ENCODE data around the gene NOP14. TPM values are rescaled to one million over a fixed set of nuclear protein-coding genes. Genes with fewer than 3 reads are reported as not detected.

NOP14 gene
- total RNA-seq, 2 experiments from 2014 or later, result 21.8 TPM

DNA sequence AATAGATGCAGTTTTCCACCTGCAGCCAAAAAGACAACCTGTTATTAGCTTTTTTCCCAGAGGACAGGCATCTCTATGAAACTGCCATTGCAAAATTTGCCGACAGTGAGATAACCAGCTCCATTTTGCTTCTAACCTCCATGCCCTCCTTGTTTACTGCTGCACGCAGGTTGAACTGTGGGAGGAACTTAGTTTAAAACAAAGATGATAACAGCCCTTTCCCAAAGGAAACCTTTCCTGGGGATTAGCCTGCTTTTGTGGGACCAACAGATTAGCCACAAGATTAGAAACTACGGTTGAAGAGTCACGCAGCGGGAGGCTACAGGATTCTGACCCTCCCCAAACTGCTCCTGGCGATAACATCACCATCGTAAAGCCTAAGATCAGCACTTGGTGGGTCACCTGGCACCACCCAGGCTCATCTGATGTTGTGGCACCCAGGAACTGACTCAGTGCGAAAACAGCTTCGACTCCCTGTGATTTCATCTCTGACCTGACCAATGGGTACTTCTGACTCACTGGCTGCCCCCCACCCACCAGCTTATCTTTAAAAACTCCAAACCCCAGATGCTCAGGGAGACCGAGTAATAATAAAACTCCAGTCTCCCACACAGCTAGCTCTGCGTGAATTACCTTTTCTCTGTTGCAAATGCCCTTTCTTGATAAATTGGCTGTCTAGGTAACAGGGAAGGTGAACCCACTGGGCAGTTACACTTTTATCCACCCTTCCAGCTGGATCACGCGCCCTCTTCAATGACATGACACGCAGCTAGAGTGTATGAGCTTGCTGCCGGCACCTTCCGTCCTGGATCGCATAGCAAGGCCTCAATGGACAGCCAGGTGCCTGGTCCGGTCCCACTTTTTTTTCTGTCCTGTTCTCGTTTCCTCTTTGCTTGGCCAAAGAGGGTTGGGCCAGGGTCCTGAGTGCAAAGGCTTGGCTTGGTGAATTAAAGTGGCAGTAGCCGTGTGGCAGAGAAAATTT, 27.2 kb downstream of the NOP14 start:
- TF ChIP-seq, protein P1, sequence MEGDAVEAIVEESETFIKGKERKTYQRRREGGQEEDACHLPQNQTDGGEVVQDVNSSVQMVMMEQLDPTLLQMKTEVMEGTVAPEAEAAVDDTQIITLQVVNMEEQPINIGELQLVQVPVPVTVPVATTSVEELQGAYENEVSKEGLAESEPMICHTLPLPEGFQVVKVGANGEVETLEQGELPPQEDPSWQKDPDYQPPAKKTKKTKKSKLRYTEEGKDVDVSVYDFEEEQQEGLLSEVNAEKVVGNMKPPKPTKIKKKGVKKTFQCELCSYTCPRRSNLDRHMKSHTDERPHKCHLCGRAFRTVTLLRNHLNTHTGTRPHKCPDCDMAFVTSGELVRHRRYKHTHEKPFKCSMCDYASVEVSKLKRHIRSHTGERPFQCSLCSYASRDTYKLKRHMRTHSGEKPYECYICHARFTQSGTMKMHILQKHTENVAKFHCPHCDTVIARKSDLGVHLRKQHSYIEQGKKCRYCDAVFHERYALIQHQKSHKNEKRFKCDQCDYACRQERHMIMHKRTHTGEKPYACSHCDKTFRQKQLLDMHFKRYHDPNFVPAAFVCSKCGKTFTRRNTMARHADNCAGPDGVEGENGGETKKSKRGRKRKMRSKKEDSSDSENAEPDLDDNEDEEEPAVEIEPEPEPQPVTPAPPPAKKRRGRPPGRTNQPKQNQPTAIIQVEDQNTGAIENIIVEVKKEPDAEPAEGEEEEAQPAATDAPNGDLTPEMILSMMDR (IDR thresholded peaks at IDR 0.05), result no peak
- ChIA-PET CTCF (interaction anchor here (0.9 to 1.5 kb wide), 6 partner anchors 13 to 28 kb away, joined by 4 to 7 read pairs (median 5); partner anchors contain the start of genes GRK4 and NOP14), POLR2A (interaction anchor here (0.6 to 4.1 kb wide), 14 partner anchors 8 to 1684 kb away, joined by 3 to 51 read pairs (median 4); partner anchors contain the start of genes GRK4, NOP14 and TNIP2)
- Histone ChIP-seq H3K27me3 (ENCODE audit: control insufficient read depth in 1 of 2, insufficient read depth in 2 of 2, low read length in 2 of 2) (no peaks in the 10 kb centered on the region), H3K27ac (ENCODE audit: low read depth in 1 of 2, low read length in 2 of 2) (peak overlapping the region; percentile 82 to 87), H3K4me3 (ENCODE audit: low read length) (peak overlapping the region; percentile 92), H3K36me3 (ENCODE audit: insufficient read depth, low read length) (peaks cover 45% of the 10 kb centered on the region), H3K4me1 (ENCODE audit: insufficient read depth, low read length) (peaks cover 72% of the 10 kb centered on the region), H3K9me3 (ENCODE audit: control insufficient read depth in 1 of 2, insufficient read depth in 1 of 2, low read length in 2 of 2) (no peaks in the 10 kb centered on the region)
- Mint-ChIP-seq H3K27me3 (no peaks in the 10 kb centered on the region), H3K9me3 (no peaks in the 10 kb centered on the region), H3K36me3 (ENCODE audit: low read depth) (peaks cover 65% of the 10 kb centered on the region), H3K4me1 (ENCODE audit: low read depth) (peaks cover 41% of the 10 kb centered on the region), H3K27ac (peak overlapping the region; percentile 94), H3K4me3 (peak overlapping the region; percentile 93)
- ATAC-seq (ENCODE audit: poor library complexity) (peak; percentile 20), DNase-seq (peak in 9 of 14 experiments; percentile 31 to 78 (median 54))
- intact Hi-C loops (cut with DNase I, micrococcal nuclease), result loop anchor here (2.0 to 10.0 kb wide), 5 partner anchors 27 to 671 kb away; partner anchors contain the start of genes FAM193A (in 1 of the 2), GRK4 (in 1 of the 2), MXD4 (in 1 of the 2) and NOP14 (in 1 of the 2)

DNA sequence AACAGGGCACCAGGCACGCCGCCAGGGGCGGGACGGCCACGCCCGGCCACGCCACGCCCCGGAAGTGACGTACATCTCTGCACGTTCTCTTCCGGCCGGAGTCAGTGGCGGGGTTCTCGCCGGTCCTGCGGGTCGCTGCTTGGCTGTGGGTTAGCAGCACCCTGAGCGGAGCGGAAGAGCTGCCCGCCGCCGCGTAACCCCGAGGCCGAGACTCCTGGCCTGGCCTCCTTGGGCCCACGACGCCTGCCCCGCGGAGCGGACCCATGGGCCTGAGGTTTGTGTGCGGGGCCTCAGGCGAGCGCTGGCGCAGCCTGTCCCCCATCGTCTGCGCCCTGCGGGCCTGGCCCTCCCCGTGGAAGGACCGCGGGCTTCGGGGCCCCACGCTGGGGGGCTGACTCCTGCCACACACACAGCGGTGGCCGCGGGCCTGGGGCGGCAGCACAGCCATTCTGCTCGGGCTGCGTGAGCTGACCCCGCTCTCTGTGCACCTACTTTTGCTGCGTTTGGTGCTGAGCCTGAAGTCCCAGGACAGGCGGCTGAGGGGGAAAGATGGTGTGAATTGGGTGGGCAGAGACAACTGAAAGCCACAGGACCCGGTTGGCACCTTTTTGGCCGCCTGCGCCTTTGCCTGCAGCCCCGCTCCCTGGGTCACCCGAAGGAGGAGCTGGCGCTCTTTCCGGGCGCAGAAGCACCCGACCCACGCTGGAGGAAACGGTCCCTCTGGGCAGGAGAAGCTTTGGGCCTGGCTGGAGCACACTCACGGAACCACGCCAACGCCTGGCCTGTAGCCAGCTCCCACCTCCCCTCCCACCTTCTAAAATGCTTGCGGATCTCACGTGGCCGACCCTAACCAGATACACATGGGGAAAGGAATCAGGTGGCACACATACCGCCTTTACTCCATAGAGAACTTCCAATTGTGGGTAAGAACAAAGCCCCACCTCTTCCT, 28.1 kb downstream of the NOP14 start:
- Mint-ChIP-seq H3K9me3 (no peaks in the 10 kb centered on the region), H3K27ac (peak overlapping the region; percentile 94), H3K27me3 (no peaks in the 10 kb centered on the region), H3K4me1 (ENCODE audit: low read depth) (peaks cover 45% of the 10 kb centered on the region), H3K4me3 (peak overlapping the region; percentile 93), H3K36me3 (ENCODE audit: low read depth) (peaks cover 57% of the 10 kb centered on the region)
- H3K4me3 ChIP-seq (ENCODE audit: low read length), result peak overlapping the region; percentile 92
- POLR2A ChIA-PET, result interaction anchor here (0.6 to 4.1 kb wide), 14 partner anchors 9 to 399 kb away, joined by 3 to 51 read pairs (median 4); partner anchors contain the start of genes GRK4, NOP14 and TNIP2
- H3K27me3 ChIP-seq (ENCODE audit: control insufficient read depth in 1 of 2, insufficient read depth in 2 of 2, low read length in 2 of 2), result no peaks in the 10 kb centered on the region
- intact Hi-C loops (cut with DNase I, micrococcal nuclease), result loop anchor here (1.0 to 10.0 kb wide), 6 partner anchors 28 to 670 kb away; partner anchors contain the start of genes ADD1 (in 1 of the 2), FAM193A (in 1 of the 2), GRK4 (in 1 of the 2) and MXD4 (in 1 of the 2)
- CTCF ChIA-PET, result interaction anchor here (1.2 to 1.5 kb wide), 4 partner anchors 14 to 29 kb away, joined by 4 to 7 read pairs (median 6); partner anchors contain the start of genes GRK4 and NOP14
- no peaks in the 10 kb centered on the region for H3K9me3 ChIP-seq (ENCODE audit: control insufficient read depth in 1 of 2, insufficient read depth in 1 of 2, low read length in 2 of 2)
- TF ChIP-seq, protein P1 (IDR thresholded peaks at IDR 0.05), result no peak
- DNase-seq (peak; percentile 93 to 99 (median 96)), ATAC-seq (ENCODE audit: poor library complexity) (peak; percentile 58)
- H3K4me1 ChIP-seq (ENCODE audit: insufficient read depth, low read length), result peaks cover 71% of the 10 kb centered on the region
- H3K27ac ChIP-seq (ENCODE audit: low read depth in 1 of 2, low read length in 2 of 2), result peak overlapping the region; percentile 82 to 87
- peaks cover 44% of the 10 kb centered on the region for H3K36me3 ChIP-seq (ENCODE audit: insufficient read depth, low read length)

Measured in CD4-positive, alpha-beta T cell (primary cell).